HG03066 (cell line): Measurements from ENCODE around the gene PIK3C2G.

Experiments used
- ATAC-seq: cut with Tn5 transposase; IDR thresholded peaks from one replicate; pipeline ENCODE4 v1.9.1; 2021; ENCODE audit warnings: low read depth; ENCODE audit not compliant: unreplicated experiment

Gene PIK3C2G

DNA sequence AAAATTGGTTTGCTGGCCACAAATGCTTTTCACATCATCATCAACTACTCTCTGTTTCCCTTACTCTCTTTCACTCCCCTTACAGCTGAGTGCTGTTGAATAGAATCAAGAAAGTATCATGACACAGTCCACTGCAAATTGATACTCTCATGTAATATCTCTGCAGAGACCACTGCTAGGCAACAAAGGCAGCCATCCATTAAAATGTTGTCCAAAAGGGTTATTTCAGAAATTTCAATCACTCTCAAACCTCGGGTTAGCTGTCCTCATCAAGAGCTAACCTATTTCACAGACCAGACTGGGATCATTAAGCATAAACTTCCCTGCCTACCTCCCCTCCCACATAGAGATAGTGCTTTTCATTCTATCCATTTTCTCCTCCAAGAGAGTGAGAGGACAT lies 289.8 kb downstream of the PIK3C2G start:
- ATAC-seq, result no peak

DNA sequence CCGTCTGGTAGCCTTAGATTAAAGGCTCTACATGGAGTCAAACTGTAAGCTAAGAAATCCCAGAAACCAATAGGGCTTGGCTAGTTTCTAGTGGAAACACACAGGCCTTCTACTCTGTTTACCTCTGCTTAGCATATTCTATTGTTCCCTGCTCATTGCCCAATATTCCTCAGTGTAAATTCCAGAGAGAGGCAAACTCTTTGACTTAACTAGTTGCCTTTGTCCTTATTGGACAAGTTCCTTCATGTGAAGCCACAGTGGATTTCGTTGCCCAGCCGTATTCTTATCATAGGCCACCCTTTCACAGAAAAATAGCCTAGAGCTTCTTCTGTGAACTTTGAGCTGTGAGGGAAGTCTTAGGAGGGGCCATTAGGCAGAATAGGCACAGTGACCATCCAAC lies 290.4 kb downstream of the PIK3C2G start:
- no peak for ATAC-seq

DNA sequence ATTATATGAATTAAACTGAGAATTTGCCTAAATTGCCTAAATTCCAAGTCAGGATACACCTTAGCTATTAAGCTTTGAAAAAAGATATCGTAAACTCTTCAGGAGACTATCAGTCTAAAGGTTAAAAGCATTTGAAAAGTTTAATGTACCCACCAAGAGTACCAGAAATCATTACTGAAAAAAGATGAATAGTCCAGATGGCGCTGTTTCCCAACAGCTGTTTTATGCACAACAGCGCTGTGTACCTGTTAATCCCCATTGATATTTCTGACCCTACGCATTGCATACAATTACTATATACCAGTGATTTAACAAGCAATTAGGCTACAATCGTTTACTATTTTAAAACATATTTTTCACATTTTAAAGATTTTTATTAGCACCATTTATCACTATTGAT lies 291.5 kb downstream of the PIK3C2G start:
- no peak for ATAC-seq

DNA sequence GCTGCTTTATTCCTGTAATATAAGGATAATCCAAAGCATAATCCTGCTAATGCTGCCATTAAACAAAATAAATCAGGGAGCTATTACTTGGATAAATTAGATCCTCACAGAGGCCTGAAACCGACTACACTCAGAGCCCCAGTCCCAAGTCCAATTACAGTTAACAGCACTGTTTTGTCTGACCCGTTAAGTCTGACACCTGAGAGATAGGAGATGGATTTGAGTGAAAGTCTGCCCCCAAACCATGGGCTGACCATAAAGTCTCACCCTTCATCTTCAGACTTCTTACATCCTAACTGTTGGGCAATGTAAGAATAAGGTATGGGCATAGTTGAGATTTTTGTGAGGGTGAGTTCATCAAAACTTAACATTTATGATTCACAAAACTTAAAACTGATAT lies 294.8 kb downstream of the PIK3C2G start:
- ATAC-seq, result no peak

DNA sequence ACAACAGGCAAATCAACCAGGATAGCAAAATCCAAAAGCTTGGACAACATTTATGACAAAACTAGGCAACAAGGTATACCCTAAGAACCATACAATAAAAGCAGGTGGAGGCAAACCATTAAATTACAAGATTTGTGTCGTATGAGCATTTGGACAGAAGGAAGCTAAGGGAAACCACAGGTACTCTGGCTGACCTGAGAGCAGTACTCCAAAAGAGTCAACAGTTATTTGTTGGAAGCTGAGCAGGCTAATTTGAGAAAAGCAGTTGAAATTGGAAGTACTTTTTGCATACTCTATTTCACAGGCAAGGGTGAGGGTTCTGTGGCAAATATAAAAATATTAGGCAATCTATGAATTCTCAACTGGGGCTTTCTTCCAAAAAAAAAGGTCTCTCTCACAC lies 297.9 kb downstream of the PIK3C2G start:
- ATAC-seq, result no peak

DNA sequence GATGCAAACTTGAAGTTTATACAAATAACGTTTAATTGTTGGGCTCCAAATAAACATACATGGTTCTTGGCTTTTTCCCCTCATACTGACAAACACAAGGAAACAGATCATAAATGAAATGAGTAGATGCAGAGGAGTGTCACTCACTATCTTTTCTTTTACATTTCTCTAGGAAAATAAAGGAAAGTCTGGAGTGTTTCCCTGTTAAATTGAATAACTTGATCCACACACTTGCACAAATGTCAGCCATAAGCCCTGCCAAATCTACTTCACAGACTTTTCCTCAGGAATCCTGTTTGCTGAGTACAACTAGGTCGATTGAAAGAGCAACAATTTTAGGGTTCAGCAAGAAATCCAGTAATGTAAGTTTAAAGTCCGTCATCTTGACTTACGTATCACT lies 301.2 kb downstream of the PIK3C2G start:
- ATAC-seq, result no peak

DNA sequence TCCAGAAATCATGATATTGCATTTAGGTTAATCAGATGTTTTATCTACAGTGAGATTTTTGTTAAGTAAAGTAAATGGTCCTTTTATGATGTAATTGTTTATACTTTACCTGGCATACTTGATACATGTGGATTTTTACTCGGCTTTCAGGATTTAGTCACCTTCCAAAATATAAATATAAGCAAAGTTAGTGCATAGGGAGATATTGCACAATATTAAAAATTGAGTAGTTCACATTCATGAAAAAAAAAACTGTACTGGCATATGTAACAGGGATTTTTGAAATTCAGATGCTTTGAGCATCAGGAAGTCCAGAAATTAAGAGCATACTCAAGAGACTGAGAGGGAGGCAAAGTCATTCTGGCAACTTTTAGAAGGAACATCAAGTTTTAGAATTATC lies 303.0 kb downstream of the PIK3C2G start:
- ATAC-seq, result no peak

DNA sequence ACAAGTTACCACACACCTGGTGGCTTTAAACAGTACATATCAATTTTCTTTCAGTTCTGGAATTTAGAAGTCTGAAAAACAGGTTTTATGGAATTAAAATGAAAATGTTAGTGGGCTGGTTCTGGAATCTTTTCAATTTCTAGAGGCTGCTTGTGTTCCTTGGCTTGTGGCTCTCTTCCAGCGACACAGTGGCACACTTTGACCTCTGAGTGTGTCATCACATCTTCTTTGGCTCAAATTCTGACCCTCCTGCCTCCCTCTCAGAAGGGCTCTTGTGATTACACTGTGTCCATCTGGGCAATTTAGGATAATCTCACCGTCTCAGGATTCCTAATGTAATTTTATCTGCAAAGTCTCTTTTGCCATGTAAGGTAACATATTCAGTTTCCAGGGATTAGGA lies 306.5 kb downstream of the PIK3C2G start:
- no peak for ATAC-seq

DNA sequence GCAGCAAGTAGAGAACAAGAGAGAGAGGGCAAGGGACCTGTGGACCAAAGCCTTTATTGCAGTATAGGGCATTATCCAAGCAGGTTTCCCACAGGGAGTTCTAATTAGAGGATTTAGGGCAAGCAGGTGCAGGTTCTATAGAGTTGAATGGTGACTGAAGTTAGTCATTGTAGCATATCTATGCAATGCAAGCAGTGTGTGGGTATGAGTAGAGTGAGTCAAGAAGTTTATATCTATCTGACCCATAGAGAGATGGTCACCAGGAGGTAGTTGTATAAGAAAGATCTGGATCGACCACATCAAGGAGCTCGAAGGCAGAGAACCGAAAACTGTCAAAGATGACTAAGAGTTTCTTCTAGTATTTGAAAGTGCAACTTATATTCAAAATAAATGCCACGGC lies 309.2 kb downstream of the PIK3C2G start:
- no peak for ATAC-seq

DNA sequence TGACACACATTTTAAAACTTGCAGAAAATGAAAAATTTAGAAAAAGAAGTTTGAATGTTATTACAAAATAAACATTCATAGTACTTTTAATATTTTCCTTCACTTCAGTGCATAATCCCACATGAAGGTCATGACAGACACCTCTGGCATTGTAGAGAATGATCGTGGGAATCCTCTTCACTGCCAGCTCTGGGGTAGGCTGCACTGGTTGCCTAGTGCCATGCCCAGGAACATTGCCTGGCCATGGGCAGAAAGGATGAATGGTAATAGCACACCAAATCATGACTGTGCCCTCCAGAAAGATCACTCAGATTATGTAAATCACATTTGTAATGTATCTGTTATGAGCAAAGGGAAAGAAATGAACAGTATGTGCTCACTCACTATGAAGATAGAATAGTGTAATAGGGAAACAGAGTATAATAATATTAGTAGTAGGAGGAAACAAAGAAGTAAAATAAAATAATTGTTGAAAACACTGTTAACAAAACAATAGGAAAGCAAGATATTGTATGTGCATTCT lies 314.8 kb downstream of the PIK3C2G start:
- ATAC-seq, result no peak

DNA sequence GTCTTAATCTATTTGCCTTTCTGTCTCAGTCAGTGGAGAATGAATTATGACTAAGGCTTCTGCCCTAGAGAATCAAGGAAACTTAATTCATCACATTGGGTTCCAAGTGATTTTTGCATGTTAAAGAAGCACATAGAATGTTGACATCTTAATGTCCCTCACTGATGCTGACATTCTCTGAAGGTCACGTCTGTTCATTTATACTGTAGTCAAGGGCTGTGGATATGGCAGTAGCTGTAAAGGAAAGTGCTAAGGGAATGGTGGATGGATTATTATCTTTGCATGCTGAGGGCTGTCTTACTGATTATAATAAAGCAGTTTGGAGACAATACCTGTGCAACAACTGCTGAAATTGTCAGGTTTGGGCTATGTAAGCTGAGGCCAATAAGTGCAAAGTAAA lies 315.3 kb downstream of the PIK3C2G start:
- no peak for ATAC-seq

DNA sequence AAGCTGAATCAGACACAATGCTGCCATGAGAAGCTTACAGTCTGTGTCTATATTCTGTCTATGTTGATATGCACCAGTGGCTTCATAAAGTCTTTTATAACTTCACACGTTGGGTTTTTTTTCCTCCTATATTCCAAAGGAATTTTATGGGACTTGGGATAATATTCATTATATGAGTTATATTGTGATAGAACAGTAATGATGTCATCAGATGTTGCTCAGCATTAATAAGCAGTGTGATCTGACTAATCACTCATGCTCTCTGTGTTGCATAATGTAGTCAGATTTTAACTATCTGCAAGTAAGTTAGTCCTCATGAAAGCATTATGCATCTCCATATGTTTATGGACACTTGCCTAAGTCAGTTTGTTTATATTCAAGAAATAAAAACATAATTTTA lies 316.9 kb downstream of the PIK3C2G start:
- ATAC-seq, result no peak

DNA sequence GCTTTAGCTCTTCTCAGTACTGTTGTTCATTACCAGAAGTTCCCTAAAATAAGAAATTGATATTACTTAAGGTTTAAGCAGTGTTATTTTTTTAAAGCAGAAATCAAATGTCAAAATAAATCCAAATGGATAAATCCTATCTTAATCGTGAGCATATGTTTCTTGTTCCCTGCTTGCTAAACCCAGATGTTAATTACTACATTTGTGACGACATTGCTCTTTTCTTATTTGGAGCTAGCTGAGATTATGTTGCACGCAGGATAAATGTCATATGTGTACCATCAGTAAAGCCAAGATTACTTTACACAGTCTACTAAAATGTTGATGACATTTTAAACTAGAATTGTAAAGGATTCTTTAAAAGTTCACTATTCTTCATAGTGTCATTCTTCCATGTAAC lies 319.0 kb downstream of the PIK3C2G start:
- ATAC-seq, result no peak

DNA sequence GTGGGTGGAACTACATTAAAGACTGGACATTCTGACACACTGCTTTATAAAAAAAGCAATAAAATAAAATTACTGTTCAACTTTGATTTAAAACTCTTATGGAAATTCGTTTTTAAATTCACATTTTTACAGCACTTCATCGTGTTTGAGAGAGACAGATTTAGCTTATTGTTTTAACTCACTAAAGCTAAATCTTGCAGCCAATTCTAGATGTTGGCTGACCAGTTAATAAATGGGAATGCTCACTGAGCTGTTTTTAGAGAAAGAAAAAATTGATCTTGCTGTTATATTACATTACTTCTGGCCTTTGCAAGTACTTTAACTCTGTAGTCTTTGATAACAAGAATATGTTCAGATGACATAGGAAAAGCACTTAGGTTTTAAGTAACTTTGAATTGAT lies 319.4 kb downstream of the PIK3C2G start:
- no peak for ATAC-seq

DNA sequence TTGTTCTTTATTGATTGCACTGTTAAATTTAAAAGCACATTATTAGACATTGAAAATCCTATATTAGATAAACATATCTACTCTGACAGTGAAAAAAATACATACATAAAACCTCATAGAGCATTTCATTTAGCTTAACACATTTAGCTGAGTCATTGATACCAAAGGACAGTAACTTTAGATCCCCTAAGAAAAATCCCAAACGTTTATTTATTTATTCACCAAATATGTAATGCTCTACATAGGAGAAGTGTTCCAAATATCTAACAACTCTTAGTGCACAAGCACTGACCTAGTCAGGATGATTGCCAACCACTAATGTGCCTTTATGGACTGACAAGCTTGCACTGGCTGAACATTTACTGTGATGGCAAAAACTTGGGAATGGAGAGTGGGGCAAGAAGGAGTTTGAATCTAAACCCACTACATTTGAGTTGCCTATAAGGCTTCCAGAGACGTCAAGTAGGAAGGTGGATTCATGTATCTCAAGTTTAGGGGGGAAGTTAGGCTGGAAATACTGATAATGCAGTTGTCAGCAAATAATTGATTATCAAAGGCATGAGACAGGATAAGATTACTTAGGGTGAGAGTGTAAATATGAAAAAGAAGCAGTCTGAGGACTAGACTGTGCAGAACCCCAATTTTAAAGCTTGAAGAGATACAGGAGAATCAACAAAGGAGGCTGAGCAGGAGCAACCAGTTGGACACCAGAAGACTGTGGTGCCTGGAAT lies 320.1 kb downstream of the PIK3C2G start:
- ATAC-seq, result no peak

DNA sequence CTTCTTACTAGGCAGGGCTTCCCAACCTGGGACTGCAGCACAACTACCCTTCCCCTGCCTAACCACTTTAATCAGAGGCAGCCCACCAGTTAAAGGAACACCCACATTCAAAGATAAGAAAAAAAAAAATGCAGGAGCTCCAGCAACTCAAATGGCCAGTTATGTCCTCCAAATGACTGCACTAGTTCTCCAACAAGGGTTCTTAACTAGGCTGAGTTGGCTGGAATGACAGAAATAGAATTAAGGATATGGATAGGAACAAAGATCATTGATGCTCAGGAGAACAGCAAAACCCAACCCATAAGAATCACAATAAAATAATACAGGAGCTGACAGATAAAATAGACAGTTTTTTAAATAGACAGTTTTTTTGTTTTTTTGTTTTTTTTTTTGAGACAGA lies 322.3 kb downstream of the PIK3C2G start:
- no peak for ATAC-seq

DNA sequence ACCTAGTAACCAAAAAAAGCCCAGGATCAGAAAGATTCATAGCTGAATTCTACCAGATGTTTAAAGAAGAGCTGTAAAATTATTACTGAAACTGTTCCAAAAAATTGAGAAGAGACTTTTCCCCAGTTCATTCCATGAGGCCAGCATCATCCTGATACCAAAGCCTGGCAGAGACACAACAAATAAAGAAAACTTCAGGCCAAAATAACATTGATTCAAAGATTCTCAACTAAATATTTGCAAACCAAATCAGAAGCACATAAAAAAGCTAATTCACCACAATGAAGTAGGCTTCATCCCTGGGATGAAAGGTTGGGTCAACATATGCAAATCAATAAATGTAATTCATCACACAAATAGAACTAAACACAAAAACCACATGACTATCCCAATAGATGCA lies 325.3 kb downstream of the PIK3C2G start:
- no peak for ATAC-seq

DNA sequence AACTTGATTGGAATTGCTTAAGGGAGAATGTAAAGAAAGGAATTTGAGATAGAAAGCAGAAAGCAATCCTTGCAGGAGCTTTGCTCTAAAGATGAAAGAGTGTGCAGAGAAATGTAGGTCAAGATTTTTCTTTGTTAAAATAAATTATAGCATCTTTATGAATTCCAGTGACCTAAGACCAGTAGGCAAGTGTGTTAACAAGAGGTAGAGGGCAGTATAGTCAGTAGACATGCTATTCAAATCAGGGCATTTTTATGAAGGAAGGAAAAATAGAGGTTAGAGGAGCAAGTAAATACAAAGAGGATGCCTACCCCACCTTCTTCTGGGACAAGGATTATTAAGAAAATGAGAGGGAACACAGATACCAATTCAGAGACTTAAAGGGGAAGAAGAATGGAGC lies 328.0 kb downstream of the PIK3C2G start:
- no peak for ATAC-seq

DNA sequence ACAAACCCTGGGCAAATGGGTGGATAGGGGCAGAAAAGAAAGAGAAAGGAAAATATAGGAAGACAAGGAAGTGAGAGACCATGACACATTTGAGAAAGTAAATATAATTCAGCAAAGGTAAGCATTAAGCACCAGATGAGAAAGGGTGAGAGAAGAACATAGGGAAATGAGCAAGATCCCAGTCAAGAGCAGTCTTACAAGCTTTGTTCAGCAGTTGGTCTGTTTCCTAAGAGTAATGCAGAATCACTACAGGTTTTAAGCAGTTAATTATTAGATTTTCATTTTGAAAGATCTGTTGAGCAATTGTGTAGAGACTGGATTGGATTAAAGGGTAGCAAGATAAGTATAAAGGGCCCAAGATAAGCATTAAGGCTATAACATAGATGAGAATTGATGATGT lies 330.2 kb downstream of the PIK3C2G start:
- no peak for ATAC-seq

DNA sequence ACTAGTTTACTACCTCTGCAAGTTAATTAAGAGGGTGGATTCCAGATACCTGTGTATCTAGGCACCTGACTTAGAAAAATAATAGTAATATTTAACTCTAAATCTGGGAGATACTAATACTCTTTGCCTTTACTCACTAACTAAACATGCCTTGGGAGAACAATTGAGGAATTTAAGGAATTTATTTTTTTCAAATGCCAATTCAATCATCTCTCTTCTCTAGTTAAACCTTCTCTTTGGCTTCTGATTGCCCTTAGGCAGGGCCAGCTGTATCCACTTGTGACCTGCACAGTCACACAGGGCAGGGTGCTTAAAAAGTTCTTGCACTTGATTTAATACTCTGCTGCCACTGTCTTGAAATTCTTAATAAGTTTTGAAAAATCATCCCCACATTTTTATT lies 334.1 kb downstream of the PIK3C2G start:
- ATAC-seq, result no peak

DNA sequence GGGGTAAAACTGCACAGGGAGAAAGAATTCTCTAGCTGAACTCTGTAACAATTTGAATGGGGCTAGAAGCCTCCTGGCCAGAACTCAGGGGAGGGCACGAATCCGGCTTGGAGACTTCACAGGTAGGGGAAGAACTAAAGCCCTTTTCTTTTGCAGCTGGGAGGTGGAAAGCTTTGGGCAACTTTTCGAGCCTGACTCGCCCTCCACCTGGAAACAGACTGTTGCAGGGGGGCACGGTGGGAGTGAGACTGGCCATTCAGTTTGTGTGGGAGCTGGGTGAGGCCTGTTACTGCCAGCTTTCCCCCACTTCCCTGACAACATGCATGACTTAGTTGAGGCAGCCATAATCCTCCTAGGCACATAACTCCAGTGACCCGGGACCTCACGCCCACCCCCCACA lies 340.6 kb downstream of the PIK3C2G start:
- ATAC-seq, result no peak

DNA sequence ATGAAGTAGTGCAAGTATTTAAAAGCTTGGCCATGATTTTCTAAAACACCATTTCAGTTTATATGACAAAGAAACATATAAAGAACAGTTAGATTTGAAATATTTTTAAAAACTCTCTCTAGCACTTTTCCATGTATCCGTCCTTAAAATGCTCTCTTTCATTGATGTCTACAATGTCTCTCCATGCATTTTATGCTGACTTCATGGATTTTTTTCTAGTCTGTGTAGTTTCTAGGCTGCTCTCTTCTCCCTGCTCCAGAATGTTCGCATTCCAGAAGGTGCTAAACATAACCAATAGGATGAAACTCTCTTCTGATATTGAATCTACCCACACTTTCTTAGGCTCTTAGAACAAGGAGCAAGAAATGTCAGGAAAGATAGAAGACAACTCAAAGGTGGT lies 351.7 kb downstream of the PIK3C2G start:
- ATAC-seq, result no peak

DNA sequence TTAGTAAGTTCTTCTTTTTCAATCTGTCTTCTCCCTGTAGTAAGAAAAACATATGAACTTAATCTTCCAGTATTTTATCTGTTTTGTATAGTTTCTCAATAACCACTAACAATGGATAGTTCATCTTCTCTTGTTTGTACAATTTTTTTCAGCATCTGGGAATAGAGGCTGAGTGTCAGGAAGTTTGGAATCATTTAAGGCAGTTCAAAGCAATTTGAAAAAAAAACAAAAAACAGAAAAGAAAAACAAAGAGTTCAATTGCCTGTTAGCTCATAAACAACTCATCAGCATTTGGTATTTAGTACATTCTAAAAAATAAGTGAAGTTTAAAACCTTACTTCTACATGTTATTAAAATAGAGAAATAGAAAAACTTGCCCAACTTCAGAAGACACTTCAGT lies 359.7 kb downstream of the PIK3C2G start:
- no peak for ATAC-seq
